ENCODE results near the gene ZNHIT2.
"Not testable (repeated sequence)": the region's sequence is repeated elsewhere in the genome, so short reads cannot be mapped to it uniquely, and the experiment has no call there.

Gene ZNHIT2

GRCh38 chr11:65156926-65157325, 39.4 kb upstream of the ZNHIT2 start:
- DNase-seq (ENCODE audit: extremely low read depth, low read depth), result no peak
- no peak for TF ChIP-seq CTCF (IDR thresholded peaks at IDR 0.05; ENCODE audit: low read depth, low read length)

GRCh38 chr11:65156256-65156655, 38.8 kb upstream of the ZNHIT2 start:
- DNase-seq (ENCODE audit: extremely low read depth, low read depth), result no peak
- TF ChIP-seq CTCF (IDR thresholded peaks at IDR 0.05; ENCODE audit: low read depth, low read length), result no peak

- TF ChIP-seq CTCF (IDR thresholded peaks at IDR 0.05; ENCODE audit: low read depth, low read length), result no peak
- no peak for DNase-seq (ENCODE audit: extremely low read depth, low read depth)
Measured at GRCh38 chr11:65152122-65152521, 34.6 kb upstream of the ZNHIT2 start.

GRCh38 chr11:65151331-65151899, 33.9 kb upstream of the ZNHIT2 start:
- DNase-seq (ENCODE audit: extremely low read depth, low read depth), result no peak
- no peak for TF ChIP-seq CTCF (IDR thresholded peaks at IDR 0.05; ENCODE audit: low read depth, low read length)

GRCh38 chr11:65150509-65151299, 33.2 kb upstream of the ZNHIT2 start:
- DNase-seq (ENCODE audit: extremely low read depth, low read depth), result no peak

GRCh38 chr11:65150131-65150508, 32.6 kb upstream of the ZNHIT2 start:
- not testable (repeated sequence) for DNase-seq (ENCODE audit: extremely low read depth, low read depth)

More at GRCh38 chr11:65150509-65151299, 33.2 kb upstream of the ZNHIT2 start:
- no peak for TF ChIP-seq CTCF (IDR thresholded peaks at IDR 0.05; ENCODE audit: low read depth, low read length)

- no peak for DNase-seq (ENCODE audit: extremely low read depth, low read depth)
- TF ChIP-seq CTCF (IDR thresholded peaks at IDR 0.05; ENCODE audit: low read depth, low read length), result no peak
Measured at GRCh38 chr11:65148657-65149056, 31.2 kb upstream of the ZNHIT2 start.

Data from AG09319 (cell line).